ENCODE measurements around the gene COL9A3. TPM values are rescaled to one million over a fixed set of nuclear protein-coding genes. Genes with fewer than 3 reads are reported as not detected.

COL9A3 gene
- total RNA-seq, 1 experiment from 2014 or later: 150 TPM

DNA sequence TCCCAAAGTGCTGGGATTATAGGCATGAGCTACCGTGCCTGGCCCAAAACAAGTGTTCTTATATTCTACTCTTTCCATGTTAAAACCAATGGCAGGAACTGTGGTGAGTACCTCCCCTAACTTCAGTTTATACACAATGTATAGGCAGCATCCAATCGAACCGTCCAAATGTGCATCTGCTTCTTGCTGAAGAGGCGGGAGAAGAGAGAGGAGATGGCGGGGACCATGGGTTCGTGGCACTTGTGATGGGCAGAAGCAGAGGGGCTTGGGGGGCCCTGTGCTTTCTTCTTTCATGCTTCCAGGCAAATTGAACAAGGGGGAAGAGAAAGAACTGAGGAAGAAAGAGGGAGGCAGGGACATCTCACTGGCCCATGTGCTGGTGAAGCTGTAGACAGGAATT, 56.0 kb downstream of the COL9A3 start:
- Histone ChIP-seq H2BK120ac (ENCODE audit: low read depth, low read length, poor library complexity, severe bottlenecking) (no peak overlapping the region), H4K20me1 (ENCODE audit: control insufficient read depth, insufficient read depth, insufficient read length) (no peaks in the 10 kb centered on the region), H3K9ac (ENCODE audit: extremely low read depth, insufficient read length, low read length) (no peak overlapping the region), H2BK5ac (ENCODE audit: insufficient read length, low read length) (no peak overlapping the region), H3K14ac (ENCODE audit: insufficient read depth, low read length) (no peak overlapping the region), H3K79me2 (ENCODE audit: insufficient read depth, low read length) (no peaks in the 10 kb centered on the region), H3K18ac (ENCODE audit: insufficient read length, low read depth, low read length) (no peak overlapping the region), H2BK20ac (ENCODE audit: low read depth, low read length, poor library complexity, severe bottlenecking) (no peak overlapping the region), H3K79me1 (ENCODE audit: insufficient read depth, low read depth, low read length, poor library complexity, severe bottlenecking) (no peaks in the 10 kb centered on the region), H2AK5ac (ENCODE audit: insufficient read length, low read length) (no peak overlapping the region), H3K27me3 (ENCODE audit: insufficient read depth, low read length) (no peaks in the 10 kb centered on the region), H3K23ac (ENCODE audit: insufficient read length, low read depth, low read length) (no peak overlapping the region), H3K4me1 (ENCODE audit: insufficient read depth, low read length) (no peaks in the 10 kb centered on the region), H3T11ph (ENCODE audit: low read length) (no peak overlapping the region), H3K9me3 (ENCODE audit: control insufficient read depth, low read depth, low read length) (no peaks in the 10 kb centered on the region), H4K91ac (ENCODE audit: insufficient read length, low read depth, low read length) (no peak overlapping the region), H4K5ac (ENCODE audit: insufficient read length, low read depth, low read length) (no peak overlapping the region), H2BK15ac (ENCODE audit: low read depth, low read length) (no peak overlapping the region), H3K56ac (ENCODE audit: insufficient read length, low read depth, low read length) (no peak overlapping the region), H3K4ac (ENCODE audit: low read depth, low read length) (no peak overlapping the region), H2AFZ (ENCODE audit: low read length) (no peak overlapping the region), H3K27ac (ENCODE audit: insufficient read length, low read depth, low read length) (no peak overlapping the region), H3K4me2 (ENCODE audit: insufficient read depth, insufficient read length, low read length) (no peak overlapping the region), H2BK12ac (ENCODE audit: insufficient read length, low read depth, low read length) (no peak overlapping the region), H3K23me2 (ENCODE audit: insufficient read length, low read depth, low read length, poor library complexity, severe bottlenecking) (no peaks in the 10 kb centered on the region), H4K8ac (replicated peaks; ENCODE audit: insufficient read length, low read depth, low read length) (no peak overlapping the region)
- no peaks in the 10 kb centered on the region for H3K36me3 Mint-ChIP-seq (ENCODE audit: insufficient read depth in 1 of 3, low read depth in 3 of 3)
- no peak overlapping the region for H3K27ac Mint-ChIP-seq
- H3K4me3 Mint-ChIP-seq: no peak overlapping the region
- H3K9me3 Mint-ChIP-seq: peaks cover 2 to 11% of the 10 kb centered on the region in 2 experiments; a peak in 4 of 5 replicates
- no CpG with 5 or more reads among the region's 6 CpGs for WGBS (ENCODE audit: extremely low coverage, insufficient read length, low lambda C conversion rate)
- no peak for DNase-seq
- TF ChIP-seq, protein P1, sequence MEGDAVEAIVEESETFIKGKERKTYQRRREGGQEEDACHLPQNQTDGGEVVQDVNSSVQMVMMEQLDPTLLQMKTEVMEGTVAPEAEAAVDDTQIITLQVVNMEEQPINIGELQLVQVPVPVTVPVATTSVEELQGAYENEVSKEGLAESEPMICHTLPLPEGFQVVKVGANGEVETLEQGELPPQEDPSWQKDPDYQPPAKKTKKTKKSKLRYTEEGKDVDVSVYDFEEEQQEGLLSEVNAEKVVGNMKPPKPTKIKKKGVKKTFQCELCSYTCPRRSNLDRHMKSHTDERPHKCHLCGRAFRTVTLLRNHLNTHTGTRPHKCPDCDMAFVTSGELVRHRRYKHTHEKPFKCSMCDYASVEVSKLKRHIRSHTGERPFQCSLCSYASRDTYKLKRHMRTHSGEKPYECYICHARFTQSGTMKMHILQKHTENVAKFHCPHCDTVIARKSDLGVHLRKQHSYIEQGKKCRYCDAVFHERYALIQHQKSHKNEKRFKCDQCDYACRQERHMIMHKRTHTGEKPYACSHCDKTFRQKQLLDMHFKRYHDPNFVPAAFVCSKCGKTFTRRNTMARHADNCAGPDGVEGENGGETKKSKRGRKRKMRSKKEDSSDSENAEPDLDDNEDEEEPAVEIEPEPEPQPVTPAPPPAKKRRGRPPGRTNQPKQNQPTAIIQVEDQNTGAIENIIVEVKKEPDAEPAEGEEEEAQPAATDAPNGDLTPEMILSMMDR (conservative IDR thresholded peaks at IDR 0.05): no peak
- peaks cover 10% of the 10 kb centered on the region for H3K27me3 Mint-ChIP-seq (ENCODE audit: low read depth)
- peaks cover 19 to 20% of the 10 kb centered on the region in 2 experiments for H3K4me1 Mint-ChIP-seq

All from H9 (cell line).